WI38 (cell line): Measurements from ENCODE around the gene KLHL10.
"Not testable (repeated sequence)": the region's sequence is repeated elsewhere in the genome, so short reads cannot be mapped to it uniquely, and the experiment has no call there.

Source experiments
- H3K4me3 ChIP-seq: 2 replicates; pipeline ENCODE4 v1.5.1; 2011; ENCODE audit warnings: low read depth, mild to moderate bottlenecking, control low read depth, low read length
- CTCF ChIP-seq: IDR thresholded peaks from 2 replicates; pipeline ENCODE4 v1.5.1; 2012; ENCODE audit warnings: low read depth, mild to moderate bottlenecking, control low read depth, low read length

The KLHL10 gene

DNA sequence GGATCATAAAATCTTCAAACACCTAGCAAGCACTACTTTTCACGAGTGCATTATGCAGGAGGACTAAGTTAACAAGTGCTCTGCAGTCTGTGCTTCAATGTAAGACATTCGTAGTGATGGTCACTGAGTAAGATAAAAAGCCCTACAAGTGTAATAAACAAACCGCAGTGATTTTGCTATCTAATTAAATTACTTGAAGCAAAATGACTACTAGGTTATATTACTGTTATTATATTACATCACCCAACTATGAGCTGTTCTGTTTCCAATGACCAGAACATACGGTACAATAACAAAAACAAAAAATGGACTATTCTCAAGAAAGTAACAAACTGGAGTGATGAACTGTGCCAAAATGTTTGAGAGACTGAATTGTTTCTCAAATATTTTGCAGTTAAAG lies 11.2 kb downstream of the KLHL10 start:
- no peak overlapping the region for H3K4me3 ChIP-seq

GRCh38 chr17:41849251-41849990 lies 11.8 kb downstream of the KLHL10 start:
- TF ChIP-seq CTCF, result no peak
- H3K4me3 ChIP-seq, result no peak overlapping the region

More for the DNA sequence above, 11.2 kb downstream of the KLHL10 start:
- no peak for TF ChIP-seq CTCF

- not testable (repeated sequence) for H3K4me3 ChIP-seq
Observed at GRCh38 chr17:41851382-41851781, 13.8 kb downstream of the KLHL10 start.

GRCh38 chr17:41860254-41860931 lies 22.8 kb downstream of the KLHL10 start:
- H3K4me3 ChIP-seq, result no peak overlapping the region
- TF ChIP-seq CTCF, result no peak

DNA sequence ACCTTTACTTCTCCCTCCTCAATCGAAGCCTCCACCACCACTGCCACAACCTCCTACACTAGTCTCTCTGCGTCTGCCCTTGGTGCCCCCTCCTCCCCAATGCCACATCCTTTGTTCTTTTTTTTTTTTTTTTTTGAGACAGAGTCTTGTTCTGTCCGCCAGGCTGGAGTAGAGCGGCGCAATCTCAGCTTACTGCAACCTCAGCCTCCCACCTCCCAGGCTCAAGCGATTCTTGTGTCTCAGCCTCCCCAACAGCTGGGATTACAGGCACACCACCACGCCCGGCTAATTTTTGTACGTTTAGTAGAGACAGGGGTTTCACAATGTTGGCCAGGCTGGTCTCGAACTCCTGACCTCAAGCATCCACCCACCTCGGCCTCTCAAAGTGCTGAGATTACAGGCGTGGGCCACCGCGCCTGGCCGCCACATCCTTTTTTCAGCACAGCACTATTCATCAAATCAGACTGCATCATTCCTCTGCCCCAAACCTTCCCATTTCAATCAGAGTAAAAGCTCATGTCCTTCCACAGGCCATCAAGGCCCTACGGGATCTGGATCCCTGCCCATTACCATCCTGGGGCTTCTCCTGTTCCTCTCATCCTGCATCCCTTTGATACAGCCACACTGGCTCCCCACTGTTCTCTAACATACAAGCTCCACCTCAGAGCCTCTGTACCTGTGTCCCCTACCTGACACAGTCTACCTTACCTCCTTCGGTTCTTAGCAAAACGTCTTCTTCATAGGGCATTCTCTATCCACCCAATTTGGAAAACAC lies 25.6 kb downstream of the KLHL10 start:
- TF ChIP-seq CTCF, result no peak
- peak overlapping the region; percentile 90 for H3K4me3 ChIP-seq

GRCh38 chr17:41864498-41864835 lies 26.8 kb downstream of the KLHL10 start:
- H3K4me3 ChIP-seq, result peak overlapping the region; percentile 90
- no peak for TF ChIP-seq CTCF

DNA sequence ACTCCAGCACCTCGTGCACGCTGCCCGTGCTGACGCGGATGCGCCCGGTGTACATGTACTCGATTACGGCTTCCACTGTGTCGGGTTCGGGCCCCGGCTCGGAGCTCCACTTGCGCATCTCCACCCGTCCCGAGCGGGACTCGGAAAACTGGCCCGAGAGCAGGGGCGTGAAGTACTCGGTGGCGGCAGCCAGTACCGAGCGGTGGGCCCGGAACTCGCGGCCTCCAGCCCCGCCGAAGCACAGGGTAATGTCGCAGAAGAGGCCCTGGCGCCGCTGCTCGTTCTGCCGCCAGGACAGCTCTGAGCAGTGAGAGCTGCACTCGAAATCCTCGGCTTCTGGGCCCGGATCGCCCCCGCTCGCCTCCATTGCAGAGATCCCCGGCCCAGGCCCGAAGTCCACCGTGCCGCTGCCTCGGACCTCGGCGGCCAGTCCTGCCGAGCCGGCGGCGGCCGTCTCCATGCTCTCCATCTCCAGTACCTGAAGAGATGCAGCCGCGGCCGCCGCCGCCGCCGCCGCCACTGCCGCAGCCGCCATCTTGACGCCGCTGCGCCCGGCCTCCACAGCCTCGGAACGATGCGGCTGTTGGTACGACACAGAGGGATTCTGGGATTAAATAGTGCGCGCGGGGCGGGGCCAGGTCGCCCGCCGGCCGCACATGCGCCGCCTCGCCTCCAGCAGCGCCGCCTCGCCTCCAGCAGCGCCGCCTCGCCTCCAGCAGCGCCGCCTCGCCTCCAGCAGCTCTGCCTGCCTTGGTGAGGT lies 27.4 kb downstream of the KLHL10 start, which contains the start of gene KLHL11:
KLHL11 (minus strand) TSS at position 588 of the 760 bp plus-strand sequence; CDS start at position 535, 53 bp downstream.
- TF ChIP-seq CTCF, result no peak
- H3K4me3 ChIP-seq, result peak within 1 kb of the TSS; percentile 90
